ENCODE results near the gene ST3GAL3.
A peak's percentile ranks its signal among the peaks of the same experiment; 100 is the strongest.

ST3GAL3 gene

DNA sequence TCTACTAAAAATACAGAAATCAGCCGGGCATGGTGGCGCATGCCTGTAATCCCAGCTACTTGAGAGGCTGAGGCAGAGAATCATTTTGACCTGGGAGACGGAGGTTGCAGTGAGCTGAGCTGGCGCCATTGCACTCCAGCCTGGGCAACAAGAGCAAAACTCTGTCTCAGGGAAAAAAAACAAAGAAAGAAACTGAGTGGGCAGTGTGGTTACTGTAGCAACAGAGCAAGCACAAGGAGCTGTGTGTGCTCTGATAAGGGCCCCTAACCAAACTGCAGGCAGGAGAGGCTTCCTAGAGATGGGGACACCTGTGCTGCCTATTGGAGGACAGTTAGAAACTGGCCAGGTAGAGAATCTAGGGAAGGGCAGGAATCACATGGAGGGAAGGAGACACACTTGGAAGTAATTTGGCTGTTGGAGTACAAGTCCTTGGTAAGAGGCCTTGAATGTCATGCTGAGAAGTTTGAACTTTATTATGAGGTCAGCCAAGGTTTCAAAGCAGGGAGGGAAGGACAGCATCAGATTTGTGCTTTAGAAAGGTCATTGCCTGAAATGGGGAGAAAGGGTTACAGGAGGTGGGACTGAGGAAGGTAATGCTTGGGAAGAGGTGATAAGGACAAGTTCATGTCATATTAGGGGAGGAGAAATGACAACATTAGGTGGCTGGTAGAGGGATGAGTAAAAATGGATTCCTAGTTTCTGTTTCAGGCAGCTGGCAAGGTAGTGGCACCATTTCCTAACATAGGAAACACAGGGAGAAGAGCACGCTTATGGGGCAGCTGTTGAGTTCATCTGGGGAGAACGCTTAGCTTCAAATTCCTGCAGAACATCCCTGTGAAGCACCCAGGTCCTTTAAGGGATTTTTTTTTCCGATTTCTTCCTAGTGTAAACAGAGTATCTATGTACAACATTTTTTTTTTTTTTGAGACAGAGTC lies 157.0 kb downstream of the ST3GAL3 start:
- H3K4me3 ChIP-seq (ENCODE audit: low read length) = no peak overlapping the region
- no peak for DNase-seq (ENCODE audit: low read depth, low spot score)

DNA sequence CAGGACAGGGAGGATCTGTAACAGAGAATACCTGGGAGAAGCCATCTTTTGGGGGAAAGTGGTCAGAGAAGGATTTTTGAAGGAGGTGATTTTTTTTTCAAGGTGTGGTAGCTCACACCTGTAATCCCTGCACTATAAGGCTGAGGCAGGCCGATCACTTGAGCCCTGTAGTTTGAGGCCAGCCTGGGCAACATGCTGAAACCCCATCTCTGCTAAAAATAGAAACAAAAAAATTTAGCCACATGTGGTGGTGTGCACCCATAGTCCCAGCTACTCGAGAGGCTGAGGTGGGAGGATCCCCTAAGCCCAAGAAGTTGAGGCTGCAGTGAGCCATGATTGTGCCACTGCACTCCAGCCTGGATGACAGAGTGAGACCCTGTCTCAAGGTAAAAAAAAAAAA lies 158.9 kb downstream of the ST3GAL3 start:
- no peak for DNase-seq (ENCODE audit: low read depth, low spot score)
- H3K4me3 ChIP-seq (ENCODE audit: low read length) = no peak overlapping the region

DNA sequence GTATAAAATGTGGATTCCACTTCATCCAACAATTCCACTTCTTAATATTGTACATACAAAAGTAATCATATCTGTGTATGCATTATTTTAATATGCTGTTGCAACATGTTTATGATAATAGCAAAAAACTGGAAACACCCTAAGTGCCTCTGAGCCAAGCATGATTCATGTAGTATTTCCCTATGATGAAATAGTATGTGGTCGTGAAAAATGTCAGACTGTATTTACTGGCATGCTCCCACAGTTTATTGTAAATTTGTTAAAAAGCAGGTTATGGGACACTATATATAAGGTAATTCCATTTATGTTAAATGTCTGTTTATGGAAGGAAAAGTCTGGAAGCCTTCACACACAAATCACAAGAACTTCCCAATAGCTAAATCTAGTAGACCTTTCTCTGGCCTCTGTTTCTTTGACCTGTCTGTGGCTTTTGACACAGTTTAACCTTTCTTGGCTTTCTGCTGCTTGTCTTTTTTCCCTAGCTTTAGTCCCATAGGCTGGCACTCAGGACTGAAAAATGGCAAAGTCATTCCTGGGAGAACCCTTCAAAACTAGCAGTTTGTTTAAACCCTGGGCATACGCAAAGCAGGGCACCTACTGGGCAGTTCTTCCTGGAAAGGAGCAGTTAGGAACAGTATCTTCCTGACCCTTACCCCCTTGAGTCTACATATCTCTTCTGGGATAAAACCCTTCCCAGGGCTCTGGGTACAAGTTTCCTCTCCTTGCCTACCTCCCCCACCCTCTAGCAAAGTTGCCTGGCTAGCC lies 160.8 kb downstream of the ST3GAL3 start:
- no peak for DNase-seq (ENCODE audit: low read depth, low spot score)
- no peak overlapping the region for H3K4me3 ChIP-seq (ENCODE audit: low read length)

DNA sequence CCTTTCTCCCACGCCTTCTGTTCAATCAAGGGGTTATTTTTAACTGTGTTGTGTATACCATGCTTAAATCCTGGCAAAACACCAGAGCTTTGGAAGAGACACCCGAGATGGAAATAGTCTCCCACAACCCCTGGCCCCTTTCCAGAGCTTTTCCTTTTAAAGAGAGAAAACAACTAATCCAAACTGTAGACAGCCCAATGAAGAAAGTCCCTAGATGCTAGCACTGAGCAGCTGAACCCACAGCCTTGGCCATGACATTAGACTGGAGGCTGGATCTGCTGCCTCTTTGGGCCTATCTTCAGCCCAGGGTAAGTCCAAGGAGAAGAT lies 161.4 kb downstream of the ST3GAL3 start:
- no peak overlapping the region for H3K4me3 ChIP-seq (ENCODE audit: low read length)
- DNase-seq (ENCODE audit: low read depth, low spot score) = no peak

DNA sequence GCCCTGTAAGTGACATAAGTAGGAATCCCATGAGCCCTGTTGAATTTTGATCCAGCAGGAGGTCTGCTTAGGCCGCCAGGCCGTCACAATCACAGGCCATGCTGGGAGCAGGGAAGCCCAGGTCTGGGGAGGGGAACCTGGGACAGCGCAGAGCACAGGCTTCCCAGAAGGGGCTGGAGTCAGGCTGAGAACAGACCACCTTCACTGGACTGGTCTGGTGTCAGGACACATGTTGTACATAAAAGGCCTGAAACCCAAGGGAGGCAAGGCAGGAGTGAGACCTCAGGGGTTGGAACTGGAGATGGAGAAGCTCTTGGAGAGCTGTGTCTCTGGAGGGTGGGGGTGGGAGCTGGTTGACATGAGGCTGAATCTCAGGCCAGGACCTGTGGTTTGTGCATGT lies 163.0 kb downstream of the ST3GAL3 start:
- no peak overlapping the region for H3K4me3 ChIP-seq (ENCODE audit: low read length)
- DNase-seq (ENCODE audit: low read depth, low spot score) = no peak

DNA sequence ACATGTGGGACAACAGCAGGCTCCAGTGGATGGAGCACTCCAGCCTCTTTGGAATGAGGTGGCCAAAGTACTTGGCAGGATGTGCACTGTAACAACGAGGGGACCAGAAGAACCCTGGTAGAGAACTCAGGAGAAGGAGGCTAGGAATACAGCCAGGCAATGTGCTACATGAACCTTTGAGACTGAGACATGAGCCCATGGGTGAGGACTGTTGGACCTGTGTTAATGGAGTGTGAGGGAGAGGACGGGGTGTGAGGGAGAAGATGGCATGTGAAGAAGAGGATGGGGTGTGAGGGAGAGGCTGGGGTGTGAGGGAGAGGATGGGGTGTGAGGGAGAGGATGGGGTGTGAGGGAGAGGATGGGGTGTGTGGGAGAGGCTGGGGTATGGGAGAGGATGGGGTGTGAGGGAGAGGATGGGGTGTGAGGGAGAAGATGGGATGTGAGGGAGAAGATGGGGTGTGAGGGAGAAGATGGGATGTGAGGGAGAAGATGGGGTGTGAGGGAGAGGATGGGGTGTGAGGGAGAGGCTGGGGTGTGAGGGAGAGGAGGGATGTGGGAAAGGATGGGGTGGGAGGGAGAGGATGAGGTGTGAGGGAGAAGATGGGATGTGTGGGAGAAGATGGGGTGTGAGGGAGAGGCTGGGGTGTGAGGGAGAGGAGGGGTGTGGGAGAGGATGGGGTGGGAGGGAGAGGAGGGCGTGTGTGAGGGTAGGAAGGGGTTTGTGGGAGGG lies 164.0 kb downstream of the ST3GAL3 start:
- no peak overlapping the region for H3K4me3 ChIP-seq (ENCODE audit: low read length)
- no peak for DNase-seq (ENCODE audit: low read depth, low spot score)

DNA sequence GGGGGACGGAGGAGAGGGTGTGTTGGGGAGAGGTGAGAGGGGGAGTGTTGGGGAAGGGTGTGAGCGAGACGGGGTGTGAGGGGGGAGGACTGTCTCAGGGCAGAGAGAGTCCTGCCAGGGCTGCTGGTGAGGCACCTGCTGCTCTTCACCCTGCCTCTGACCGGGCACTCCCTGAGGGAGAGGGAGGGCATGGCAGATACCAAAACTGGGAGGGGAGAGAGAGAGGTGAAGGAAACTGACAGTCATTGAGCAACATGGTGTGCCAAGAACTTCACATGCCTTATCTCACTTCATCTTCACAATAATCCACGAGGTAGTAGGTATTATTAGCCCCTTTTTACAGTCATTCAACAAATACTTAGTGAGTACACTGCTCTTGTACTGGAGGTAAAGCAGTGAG lies 164.9 kb downstream of the ST3GAL3 start:
- no peak overlapping the region for H3K4me3 ChIP-seq (ENCODE audit: low read length)
- DNase-seq (ENCODE audit: low read depth, low spot score) = no peak

DNA sequence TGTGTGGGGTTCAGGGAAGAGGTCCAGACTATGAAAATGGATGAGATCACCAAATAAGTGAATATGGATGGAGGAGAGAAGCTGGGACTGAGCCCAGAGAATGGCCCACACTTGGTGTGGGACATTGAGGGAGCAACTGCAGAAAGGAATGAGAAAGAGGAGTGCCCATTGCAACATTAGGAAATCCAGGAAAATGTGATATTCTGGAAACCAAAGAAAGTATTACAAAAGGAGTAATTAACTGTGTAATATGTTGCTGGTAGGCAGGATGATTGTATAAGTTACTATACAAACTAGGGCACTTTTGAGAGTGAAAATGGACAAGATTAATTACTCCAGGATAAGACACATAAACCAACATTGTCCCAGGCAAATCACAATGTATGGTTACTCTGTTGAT lies 166.5 kb downstream of the ST3GAL3 start:
- no peak for DNase-seq (ENCODE audit: low read depth, low spot score)

DNA sequence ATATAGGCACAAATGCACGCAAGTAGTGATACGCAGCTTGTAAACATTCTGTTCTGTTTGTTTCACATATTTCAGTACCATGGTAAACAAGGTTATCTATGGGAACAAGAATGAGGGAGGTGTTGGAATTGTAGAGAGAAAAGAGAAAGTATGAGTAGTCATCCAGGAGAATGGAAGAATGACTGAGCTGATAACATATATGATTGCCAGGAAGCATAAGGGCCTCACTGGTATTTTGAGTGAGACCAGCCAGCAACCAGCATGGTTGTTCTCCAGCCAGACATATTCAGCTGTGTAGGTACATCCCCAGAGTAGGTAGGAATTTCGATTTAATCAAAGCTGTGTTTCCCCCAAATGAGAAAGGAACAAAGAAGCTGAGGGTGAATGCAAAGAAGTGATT lies 167.4 kb downstream of the ST3GAL3 start:
- H3K4me3 ChIP-seq (ENCODE audit: low read length) = no peak overlapping the region
- DNase-seq (ENCODE audit: low read depth, low spot score) = no peak

More for the DNA sequence above, 166.5 kb downstream of the ST3GAL3 start:
- no peak overlapping the region for H3K4me3 ChIP-seq (ENCODE audit: low read length)

DNA sequence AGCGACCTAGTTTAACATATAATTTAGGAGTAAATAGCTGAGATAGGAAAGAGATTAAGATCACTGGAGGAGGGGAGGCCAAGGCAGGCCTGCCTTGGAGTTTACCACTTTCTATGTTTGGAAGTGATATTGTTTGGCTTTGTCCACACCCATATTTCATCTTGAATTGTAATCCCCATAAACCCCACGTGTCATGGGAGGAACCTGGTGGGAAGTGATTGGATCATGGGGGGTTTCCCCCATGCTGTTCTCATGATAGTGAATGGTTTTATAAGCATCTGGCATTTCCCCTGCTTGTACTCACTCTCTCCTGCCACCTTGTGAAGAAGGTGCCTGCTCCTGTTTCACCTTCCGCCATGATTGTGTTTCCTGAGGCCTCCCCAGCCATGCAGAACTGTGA lies 168.0 kb downstream of the ST3GAL3 start:
- no peak overlapping the region for H3K4me3 ChIP-seq (ENCODE audit: low read length)
- no peak for DNase-seq (ENCODE audit: low read depth, low spot score)

DNA sequence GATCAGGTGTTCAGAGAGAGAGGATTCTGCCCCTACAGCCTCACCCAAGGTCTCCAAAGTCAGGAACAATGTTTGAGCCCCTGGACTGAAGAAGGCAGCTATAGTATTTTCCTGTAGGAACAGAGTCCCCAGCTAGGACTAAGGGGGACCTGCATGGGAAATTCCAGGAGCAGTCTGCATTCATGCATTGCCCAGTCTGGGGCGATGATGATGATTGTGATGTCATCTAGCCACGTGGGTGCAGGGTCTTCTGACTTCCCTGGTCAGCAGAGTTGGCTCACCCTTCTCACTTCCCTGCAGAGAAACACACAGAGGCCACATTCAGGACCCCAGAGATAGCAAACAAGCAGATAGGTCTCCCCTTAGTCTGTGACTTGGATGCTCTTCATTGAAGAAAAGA lies 169.8 kb downstream of the ST3GAL3 start:
- no peak overlapping the region for H3K4me3 ChIP-seq (ENCODE audit: low read length)
- DNase-seq (ENCODE audit: low read depth, low spot score) = no peak

DNA sequence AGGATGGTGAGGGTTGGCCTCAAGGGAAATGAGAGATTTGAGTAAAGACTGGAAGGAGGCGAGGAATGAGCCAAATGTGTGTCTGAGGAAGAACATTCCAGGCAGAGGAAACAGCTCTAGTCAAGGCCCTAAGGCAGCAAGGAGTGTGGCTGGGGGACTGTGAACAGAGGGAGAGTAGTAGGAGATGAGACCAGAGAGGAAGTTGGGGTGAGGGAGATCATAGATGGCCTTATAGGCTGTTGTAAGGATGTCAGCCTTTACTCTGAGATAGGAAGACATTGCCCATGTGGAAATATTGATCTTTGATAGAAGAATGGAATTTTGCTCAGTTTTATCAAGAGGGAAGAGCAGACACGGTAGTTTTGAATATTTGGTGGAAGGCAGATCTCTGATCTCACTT lies 171.1 kb downstream of the ST3GAL3 start:
- H3K4me3 ChIP-seq (ENCODE audit: low read length) = no peak overlapping the region
- DNase-seq (ENCODE audit: low read depth, low spot score) = peak; percentile 16

DNA sequence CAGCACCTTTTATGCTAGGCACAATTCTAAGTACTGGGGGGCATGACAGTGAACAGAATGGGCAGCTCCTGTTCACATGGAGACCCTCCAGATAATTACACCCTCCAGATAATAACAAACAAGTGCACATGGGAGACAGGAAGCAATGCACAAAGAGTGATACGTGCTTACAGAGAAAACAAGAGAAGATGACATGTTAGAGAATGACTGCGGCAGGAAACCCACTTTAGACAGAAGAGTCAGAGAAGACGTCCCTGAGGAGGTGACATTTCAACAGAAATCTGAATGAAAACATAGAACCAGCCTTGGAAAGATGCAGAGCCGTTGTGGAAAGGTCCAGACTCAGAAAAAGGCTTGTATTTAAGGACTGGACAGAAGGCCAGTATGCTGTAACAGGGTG lies 171.5 kb downstream of the ST3GAL3 start:
- no peak overlapping the region for H3K4me3 ChIP-seq (ENCODE audit: low read length)
- DNase-seq (ENCODE audit: low read depth, low spot score) = peak; percentile 48

DNA sequence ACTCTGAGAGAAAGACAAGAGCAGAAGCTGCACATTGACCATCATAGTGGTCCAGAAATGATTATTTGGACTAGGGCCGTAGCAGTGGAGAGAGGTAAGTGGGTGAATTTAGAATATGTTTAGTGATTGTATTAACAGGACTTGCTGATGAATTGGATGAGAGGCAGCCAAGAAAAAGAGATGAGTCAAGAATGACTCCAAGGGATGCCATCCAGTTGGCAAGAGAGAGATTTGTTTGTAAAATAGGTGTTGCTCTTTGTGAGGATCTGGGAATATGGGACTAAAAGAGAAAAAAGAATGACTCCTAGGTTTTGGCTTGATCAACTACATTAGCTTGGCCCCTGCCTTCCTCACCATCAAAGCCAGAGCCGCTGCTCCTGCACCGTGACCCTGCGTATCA lies 172.1 kb downstream of the ST3GAL3 start:
- H3K4me3 ChIP-seq (ENCODE audit: low read length) = no peak overlapping the region
- no peak for DNase-seq (ENCODE audit: low read depth, low spot score)

DNA sequence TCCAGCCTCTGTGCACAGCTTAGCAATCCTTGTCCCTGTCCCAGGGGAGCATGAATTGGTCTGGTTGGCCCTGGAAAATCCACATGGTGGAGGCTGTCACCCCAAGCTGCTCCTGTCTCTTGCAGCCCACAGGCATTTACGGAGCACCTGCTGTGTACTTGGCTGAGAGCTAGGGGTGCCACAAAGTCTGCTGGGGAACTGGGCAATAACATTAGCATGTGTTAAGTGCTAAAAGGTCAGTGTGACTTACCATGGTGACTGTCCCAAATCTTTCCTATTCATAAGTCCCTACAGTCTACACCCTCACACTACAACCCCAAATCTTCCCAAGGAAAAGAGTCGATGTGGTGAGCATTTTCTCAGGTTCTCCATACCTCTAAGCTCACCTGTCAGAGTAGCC lies 172.7 kb downstream of the ST3GAL3 start:
- DNase-seq (ENCODE audit: low read depth, low spot score) = no peak
- no peak overlapping the region for H3K4me3 ChIP-seq (ENCODE audit: low read length)

DNA sequence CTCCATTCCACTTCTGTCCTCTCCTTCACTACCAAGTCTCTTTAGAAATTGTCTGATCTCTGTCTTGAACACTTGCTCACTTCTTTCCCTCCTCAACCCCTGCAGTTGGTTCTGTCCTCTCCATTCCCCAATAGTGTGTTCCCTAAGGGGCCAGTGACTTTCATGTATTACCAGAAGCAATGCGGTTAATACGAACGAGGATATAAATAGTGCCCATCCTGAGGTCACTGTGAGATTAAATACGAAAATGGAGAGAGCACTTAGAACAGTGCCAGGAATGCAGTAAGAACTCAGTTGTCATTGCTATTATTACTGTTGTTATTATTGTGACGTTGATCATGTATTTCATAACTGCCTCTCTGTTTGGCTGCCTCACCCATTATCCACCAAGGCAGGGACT lies 173.3 kb downstream of the ST3GAL3 start:
- H3K4me3 ChIP-seq (ENCODE audit: low read length) = no peak overlapping the region
- no peak for DNase-seq (ENCODE audit: low read depth, low spot score)

DNA sequence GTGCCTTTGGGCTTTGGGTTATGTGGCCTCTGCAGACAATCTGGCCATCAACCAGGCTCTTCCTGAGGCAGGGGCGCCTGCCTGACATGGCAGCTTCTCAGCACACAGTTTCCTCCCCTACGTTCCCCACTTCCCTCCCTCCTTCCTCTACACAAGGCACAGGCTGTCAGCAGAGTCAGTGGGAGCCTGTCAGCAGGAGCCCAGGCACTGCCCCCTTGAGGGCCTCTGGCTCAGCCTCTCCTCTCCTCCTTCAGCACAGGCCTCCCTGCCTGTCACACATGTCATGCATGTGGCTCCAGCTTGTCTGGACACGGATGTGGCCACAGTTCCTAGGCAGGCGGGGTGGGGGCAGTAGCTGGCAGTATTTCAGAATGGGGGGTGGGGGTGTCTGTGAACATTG lies 174.1 kb downstream of the ST3GAL3 start:
- no peak overlapping the region for H3K4me3 ChIP-seq (ENCODE audit: low read length)
- DNase-seq (ENCODE audit: low read depth, low spot score) = peak; percentile 28

DNA sequence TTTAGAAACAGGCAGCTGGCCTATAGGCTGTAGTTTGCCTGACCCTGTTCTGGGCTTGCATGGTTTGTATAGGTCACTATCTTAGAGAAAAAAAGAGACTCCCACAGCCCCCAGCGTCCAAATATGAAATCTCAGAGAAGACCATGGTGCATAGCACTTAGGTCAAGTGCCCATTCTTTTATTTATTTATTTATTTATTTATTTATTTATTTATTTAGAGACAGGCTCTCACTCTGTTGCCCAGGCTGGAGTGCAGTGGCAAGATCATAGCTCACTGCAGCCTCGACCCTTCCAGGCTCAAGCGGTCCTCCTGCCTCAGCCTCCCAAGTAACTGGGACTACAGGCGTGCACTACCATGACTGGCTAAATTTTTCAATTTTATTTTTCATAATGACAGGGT lies 175.4 kb downstream of the ST3GAL3 start:
- no peak for DNase-seq (ENCODE audit: low read depth, low spot score)

DNA sequence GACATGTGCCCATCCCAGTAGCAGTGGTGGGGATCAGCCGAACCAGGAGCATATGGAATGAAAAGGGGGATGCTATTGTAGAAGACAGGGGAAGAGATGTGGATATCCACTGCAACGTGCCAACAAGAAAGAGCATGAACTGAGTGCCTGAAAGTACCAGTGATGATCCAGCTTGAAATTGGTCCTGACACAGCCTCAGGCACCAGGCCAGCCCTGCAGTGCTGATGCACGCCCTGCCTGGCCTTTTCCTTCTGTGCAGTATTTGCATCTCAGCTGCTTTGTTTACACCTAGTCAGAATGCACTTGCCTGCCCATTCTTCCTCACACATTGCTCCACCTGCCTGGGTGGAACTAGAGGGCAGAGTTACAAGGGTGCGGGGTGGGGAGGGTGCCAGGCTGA lies 176.0 kb downstream of the ST3GAL3 start:
- DNase-seq (ENCODE audit: low read depth, low spot score) = no peak
- no peak overlapping the region for H3K4me3 ChIP-seq (ENCODE audit: low read length)

More for the DNA sequence above, 175.4 kb downstream of the ST3GAL3 start:
- no peak overlapping the region for H3K4me3 ChIP-seq (ENCODE audit: low read length)

DNA sequence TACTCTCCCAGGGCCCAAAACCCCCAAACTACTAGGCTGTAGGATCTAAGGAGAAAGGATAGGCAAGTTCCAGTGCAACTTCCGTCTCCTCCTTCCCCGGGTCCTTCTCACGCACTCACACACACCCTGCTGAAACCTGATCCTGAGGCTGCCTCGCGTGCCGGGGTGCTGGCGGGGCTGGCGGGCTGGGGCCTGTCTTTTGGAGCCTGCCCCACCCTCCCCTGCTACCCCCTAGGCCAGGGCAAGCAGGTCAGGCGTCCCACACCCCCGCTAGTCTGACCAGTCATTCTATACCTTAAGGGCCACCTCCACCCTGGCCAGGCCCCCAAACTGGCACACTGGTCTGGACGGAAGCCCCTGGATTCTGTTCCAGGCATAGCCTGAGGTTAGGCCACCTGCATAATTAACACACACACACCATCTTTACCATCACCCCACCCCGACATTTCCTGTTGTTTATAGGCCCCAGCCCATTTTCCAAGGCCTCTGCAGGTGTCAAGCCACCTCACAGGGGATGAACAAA lies 178.0 kb downstream of the ST3GAL3 start:
- peak; percentile 22 for DNase-seq (ENCODE audit: low read depth, low spot score)
- H3K4me3 ChIP-seq (ENCODE audit: low read length) = no peak overlapping the region
